Type B pancreatic cell (in vitro differentiated cells): ENCODE results near the gene SLC29A3. TPM values are rescaled to one million over a fixed set of nuclear protein-coding genes. Genes with fewer than 3 reads are reported as not detected.

Source experiments
- DNase-seq: peaks from one replicate; pipeline ENCODE4 v3.0.0; 2021; ENCODE audit warnings: mixed read lengths; ENCODE audit not compliant: unreplicated experiment; ENCODE audit errors: extremely low spot score
- H3K27ac Mint-ChIP-seq: 2 replicates; pipeline ENCODE4 v1.8.0; 2021; ENCODE audit warnings: mild to moderate bottlenecking, mixed read lengths
- H3K27me3 Mint-ChIP-seq: 2 replicates; pipeline ENCODE4 v1.8.0; 2021; ENCODE audit warnings: mixed read lengths
- H3K36me3 Mint-ChIP-seq: 2 replicates; pipeline ENCODE4 v1.8.0; 2021; ENCODE audit warnings: mixed read lengths
- H3K4me1 Mint-ChIP-seq: one replicate; pipeline ENCODE4 v1.8.0; 2021; ENCODE audit warnings: mixed read lengths; ENCODE audit not compliant: unreplicated experiment
- H3K4me3 Mint-ChIP-seq: 2 replicates; pipeline ENCODE4 v1.8.0; 2021; ENCODE audit warnings: mild to moderate bottlenecking, mixed read lengths
- H3K9me3 Mint-ChIP-seq: 2 replicates; pipeline ENCODE4 v1.8.0; 2021; ENCODE audit warnings: mixed read lengths
- CTCF ChIP-seq: fragments of 200-600 bp; sonication (generic); conservative IDR thresholded peaks from 2 replicates; pipeline ENCODE4 v1.5.0; 2021; ENCODE audit warnings: antibody characterized with exemption, mild to moderate bottlenecking
- total RNA-seq: library from RNA; stranded (reverse); gene quantifications from 2 replicates; pipeline ENCODE4 v1.2.1, GENCODE V29; 2021; ENCODE audit warnings: low replicate concordance

Gene SLC29A3
- total RNA-seq, 1 donor from 2014 or later: 8.8 TPM

- Mint-ChIP-seq H3K27ac (peak overlapping the region; percentile 59), H3K9me3 (no peaks in the 10 kb centered on the region), H3K4me3 (peak overlapping the region; percentile 2), H3K27me3 (no peaks in the 10 kb centered on the region), H3K36me3 (no peaks in the 10 kb centered on the region), H3K4me1 (peaks cover 41% of the 10 kb centered on the region)
- TF ChIP-seq CTCF: no peak
- no peak for DNase-seq
Measured at GRCh38 chr10:71334221-71334791, 15.2 kb downstream of the SLC29A3 start.

GRCh38 chr10:71335173-71335708 lies 16.2 kb downstream of the SLC29A3 start:
- no peak overlapping the region for H3K4me3 Mint-ChIP-seq
- H3K27ac Mint-ChIP-seq: peak overlapping the region; percentile 34
- no peak for DNase-seq
- TF ChIP-seq CTCF: no peak
- no peaks in the 10 kb centered on the region for H3K27me3 Mint-ChIP-seq
- H3K9me3 Mint-ChIP-seq: no peaks in the 10 kb centered on the region
- peaks cover 50% of the 10 kb centered on the region for H3K4me1 Mint-ChIP-seq
- no peaks in the 10 kb centered on the region for H3K36me3 Mint-ChIP-seq

GRCh38 chr10:71336632-71337031 lies 17.6 kb downstream of the SLC29A3 start:
- no peaks in the 10 kb centered on the region for H3K27me3 Mint-ChIP-seq
- H3K4me1 Mint-ChIP-seq: peaks cover 61% of the 10 kb centered on the region
- H3K27ac Mint-ChIP-seq: peak overlapping the region; percentile 7
- no peak for TF ChIP-seq CTCF
- no peaks in the 10 kb centered on the region for H3K9me3 Mint-ChIP-seq
- H3K4me3 Mint-ChIP-seq: peak overlapping the region; percentile 16
- no peak for DNase-seq
- H3K36me3 Mint-ChIP-seq: no peaks in the 10 kb centered on the region

- Mint-ChIP-seq H3K27ac (no peak overlapping the region), H3K4me1 (peaks cover 67% of the 10 kb centered on the region), H3K27me3 (no peaks in the 10 kb centered on the region), H3K36me3 (no peaks in the 10 kb centered on the region), H3K9me3 (no peaks in the 10 kb centered on the region), H3K4me3 (no peak overlapping the region)
- no peak for DNase-seq
- no peak for TF ChIP-seq CTCF
Measured at GRCh38 chr10:71337219-71337701, 18.2 kb downstream of the SLC29A3 start.

- H3K4me3 Mint-ChIP-seq: peak overlapping the region; percentile 45
- no peak for TF ChIP-seq CTCF
- peaks cover 64% of the 10 kb centered on the region for H3K4me1 Mint-ChIP-seq
- H3K36me3 Mint-ChIP-seq: no peaks in the 10 kb centered on the region
- DNase-seq: no peak
- no peaks in the 10 kb centered on the region for H3K27me3 Mint-ChIP-seq
- no peaks in the 10 kb centered on the region for H3K9me3 Mint-ChIP-seq
- H3K27ac Mint-ChIP-seq: peak overlapping the region; percentile 86
Measured at GRCh38 chr10:71338728-71339495, 19.9 kb downstream of the SLC29A3 start.
